SK-N-SH (cell line): ENCODE measurements around the gene EWSR1. TPM values are rescaled to one million over a fixed set of nuclear protein-coding genes. Genes with fewer than 3 reads are reported as not detected.
A peak's percentile ranks its signal among the peaks of the same experiment; 100 is the strongest.

Experiments
- CTCF ChIA-PET: fragments of 300-600, 350-600 bp; formaldehyde crosslinking; extraction: SDS; loops from one replicate; lab custom pipeline; 2021; lab: Yijun Ruan, JAX
- POLR2A ChIA-PET: fragments of 350-600 bp; sonication (Branson Sonifier 250); formaldehyde crosslinking; extraction: SDS; loops from one replicate; lab custom pipeline; 2020; ENCODE audit warnings: antibody characterized with exemption, inconsistent platforms; lab: Yijun Ruan, JAX
- DNase-seq: peaks from one replicate; pipeline ENCODE4 v3.0.0; 2012
- H2AFZ ChIP-seq: fragments of 200-600 bp; sonication (generic); 2 replicates; pipeline ENCODE4 v1.8.1; 2016; ENCODE audit warnings: antibody characterized with exemption, mild to moderate bottlenecking, low read depth
- H3F3A ChIP-seq: fragments of 200-600 bp; sonication (generic); replicated peaks from 2 replicates; pipeline ENCODE3; 2016; ENCODE audit warnings: antibody characterized with exemption, mild to moderate bottlenecking; ENCODE audit not compliant: insufficient read depth
- H3K27ac ChIP-seq, 2 experiments: fragments of 200-500 bp in 1 of 2; fragments of 200-600 bp in 1 of 2; sonication (Bioruptor generic) in 1 of 2; sonication (generic), shearing (Covaris generic) in 1 of 2; 2 replicates each; pipeline versions ENCODE4 v1.5.1 to v1.6.1; 2014 to 2016; ENCODE audit warnings: low read depth in 2 of 2, inconsistent platforms in 1 of 2, low read length in 1 of 2, mild to moderate bottlenecking in 1 of 2, mixed read lengths in 1 of 2
- H3K27me3 ChIP-seq: fragments of 200-600 bp; sonication (generic), shearing (Covaris generic); 2 replicates; pipeline ENCODE4 v1.6.1; 2016; ENCODE audit warnings: mixed run types; ENCODE audit not compliant: insufficient read depth
- H3K36me3 ChIP-seq, 2 experiments: fragments of 200-500 bp in 1 of 2; fragments of 200-600 bp in 1 of 2; sonication (Bioruptor generic) in 1 of 2; sonication (generic) in 1 of 2; replicated peaks in 1 of 2; 2 replicates each; pipeline versions ENCODE3 to v1.5.1; 2014 to 2016; ENCODE audit warnings: low read length in 1 of 2, mild to moderate bottlenecking in 1 of 2; ENCODE audit not compliant: insufficient read depth in 2 of 2, control insufficient read depth in 1 of 2
- H3K4me1 ChIP-seq, 2 experiments: fragments of 200-500 bp in 1 of 2; fragments of 200-600 bp in 1 of 2; sonication (Bioruptor generic) in 1 of 2; sonication (generic), shearing (Covaris generic) in 1 of 2; 2 replicates each; pipeline versions ENCODE4 v1.5.1 to v1.6.1; 2014 to 2016; ENCODE audit warnings: low read depth in 1 of 2, low read length in 1 of 2, mixed run types in 1 of 2; ENCODE audit not compliant: insufficient read depth in 2 of 2, control insufficient read depth in 1 of 2
- H3K4me2 ChIP-seq: fragments of 200-600 bp; sonication (generic), shearing (Covaris generic); 2 replicates; pipeline ENCODE4 v1.6.1; 2017; ENCODE audit warnings: mixed run types
- H3K4me3 ChIP-seq, 2 experiments: fragments of 200-500 bp in 1 of 2; fragments of 200-600 bp in 1 of 2; sonication (Bioruptor generic) in 1 of 2; sonication (generic), shearing (Covaris generic) in 1 of 2; 2 replicates each; pipeline versions ENCODE4 v1.5.1 to v1.8.1; 2014 to 2016; ENCODE audit warnings: low read depth in 2 of 2, inconsistent platforms in 1 of 2, low read length in 1 of 2, mild to moderate bottlenecking in 1 of 2, mixed read lengths in 1 of 2, moderate library complexity in 1 of 2
- H3K79me2 ChIP-seq: fragments of 200-600 bp; sonication (generic); 2 replicates; pipeline ENCODE4 v1.8.1; 2017; ENCODE audit warnings: mild to moderate bottlenecking; ENCODE audit not compliant: insufficient read depth
- H3K9ac ChIP-seq: fragments of 200-600 bp; sonication (generic); 2 replicates; pipeline ENCODE4 v1.6.1; 2017; ENCODE audit warnings: mixed run types
- H3K9me2 ChIP-seq: fragments of 200-600 bp; sonication (generic); 2 replicates; pipeline ENCODE4 v1.6.1; 2017; ENCODE audit warnings: mixed run types
- H3K9me3 ChIP-seq: fragments of 200-600 bp; sonication (generic); 2 replicates; pipeline ENCODE4 v1.6.1; 2017; ENCODE audit warnings: mixed run types, mild to moderate bottlenecking, moderate library complexity
- H4K20me1 ChIP-seq: fragments of 200-600 bp; sonication (generic); 2 replicates; pipeline ENCODE4 v1.6.1; 2017; ENCODE audit warnings: mild to moderate bottlenecking, mixed run types; ENCODE audit not compliant: insufficient read depth
- CHD2 ChIP-seq: fragments of 150-350 bp; IDR thresholded peaks from 2 replicates; pipeline ENCODE4 v1.6.1; 2018; ENCODE audit warnings: low read length; ENCODE audit not compliant: partially characterized antibody
- EZH2phosphoT487 ChIP-seq: fragments of 200-600 bp; sonication (generic); IDR thresholded peaks from 2 replicates; pipeline ENCODE4 v1.6.1; 2017; ENCODE audit warnings: low read depth, mixed run types, mild to moderate bottlenecking, antibody characterized with exemption, moderate library complexity, borderline replicate concordance
- FOXM1 ChIP-seq: IDR thresholded peaks from 2 replicates; pipeline ENCODE4 v1.4.0; 2012; ENCODE audit warnings: low read depth, mild to moderate bottlenecking
- IRF3 ChIP-seq: fragments of 150-350 bp; IDR thresholded peaks from 2 replicates; pipeline ENCODE4 v1.6.1; 2016; ENCODE audit warnings: mild to moderate bottlenecking, low read depth, low read length
- MEF2A ChIP-seq: IDR thresholded peaks from 2 replicates; pipeline ENCODE4 v1.4.0; 2012; ENCODE audit warnings: low read depth, borderline replicate concordance
- NFIC ChIP-seq: IDR thresholded peaks from 2 replicates; pipeline ENCODE4 v1.4.0; 2012; ENCODE audit warnings: borderline replicate concordance
- RCOR1 ChIP-seq: fragments of 150-350 bp; IDR thresholded peaks from 2 replicates; pipeline ENCODE4 v1.6.1; 2017; ENCODE audit warnings: antibody characterized with exemption, low read length
- RFX5 ChIP-seq: IDR thresholded peaks from 2 replicates; pipeline ENCODE4 v1.6.1; 2012; ENCODE audit warnings: mild to moderate bottlenecking, improper control_type of control experiment, low read length
- TEAD4 ChIP-seq: IDR thresholded peaks from 2 replicates; pipeline ENCODE4 v1.4.0; 2012; ENCODE audit warnings: mild to moderate bottlenecking, borderline replicate concordance; ENCODE audit not compliant: insufficient read depth
- USF1 ChIP-seq: IDR thresholded peaks from 2 replicates; pipeline ENCODE4 v1.4.0; 2012; ENCODE audit warnings: low read depth, borderline replicate concordance
- YY1 ChIP-seq: IDR thresholded peaks from 2 replicates; pipeline ENCODE4 v1.4.0; 2012; ENCODE audit warnings: low read depth, mild to moderate bottlenecking
- WGBS: methylation state at CpG from one replicate; pipeline ENCODE4 v1.1.6; 2017; ENCODE audit warnings: low lambda C conversion rate; 5-methylcytosine and 5-hydroxymethylcytosine counted together
- polyA plus RNA-seq, 3 experiments: library from polyadenylated mRNA; depleted of rRNA; stranded (reverse); fragments of >200 nt; gene quantifications; 2 replicates each; pipeline ENCODE4 v1.2.3, GENCODE V29; 2012
- TF ChIP-seq, protein P1 (sequence below): IDR thresholded peaks from 2 replicates; pipeline ENCODE4; 2012
- TF ChIP-seq, protein P2 (sequence below): fragments of 150-350 bp; IDR thresholded peaks from 2 replicates; pipeline ENCODE4 v1.6.1; 2017; ENCODE audit warnings: antibody characterized with exemption, low read length, low read depth, borderline replicate concordance

Gene EWSR1
- polyA plus RNA-seq, 1 of the 3 experiments (the other 2 are of a cell fraction): 173 TPM

GRCh38 chr22:29269230-29269604 is 1.1 kb downstream of the EWSR1 start:
- Histone ChIP-seq H4K20me1 (peaks cover 57% of the 10 kb centered on the region), H3K79me2 (peaks cover 81% of the 10 kb centered on the region), H3K4me1 (peaks cover 25 to 39% of the 10 kb centered on the region in 2 experiments), H3K4me3 (peak overlapping the region; percentile 95 to 97), H3K4me2 (peak overlapping the region; percentile 99), H3K27me3 (no peaks in the 10 kb centered on the region), H3K9me3 (no peaks in the 10 kb centered on the region), H3K36me3 (peaks cover 49 to 54% of the 10 kb centered on the region in 2 experiments), H3K27ac (peak overlapping the region; percentile 95 to 99), H3K9ac (peak overlapping the region; percentile 99), H3K9me2 (no peaks in the 10 kb centered on the region), H2AFZ (no peak overlapping the region), H3F3A (peaks cover 3% of the 10 kb centered on the region)
- no peak for DNase-seq
- ChIA-PET POLR2A (no interaction called here), CTCF (interaction anchor here (1.0 kb wide), 1 partner anchor 76 kb away, joined by 3 read pairs; no protein-coding TSS in a partner anchor)
- 0% methylated on average over 14 of the region's 14 CpGs for WGBS
- TF ChIP-seq, protein P1, sequence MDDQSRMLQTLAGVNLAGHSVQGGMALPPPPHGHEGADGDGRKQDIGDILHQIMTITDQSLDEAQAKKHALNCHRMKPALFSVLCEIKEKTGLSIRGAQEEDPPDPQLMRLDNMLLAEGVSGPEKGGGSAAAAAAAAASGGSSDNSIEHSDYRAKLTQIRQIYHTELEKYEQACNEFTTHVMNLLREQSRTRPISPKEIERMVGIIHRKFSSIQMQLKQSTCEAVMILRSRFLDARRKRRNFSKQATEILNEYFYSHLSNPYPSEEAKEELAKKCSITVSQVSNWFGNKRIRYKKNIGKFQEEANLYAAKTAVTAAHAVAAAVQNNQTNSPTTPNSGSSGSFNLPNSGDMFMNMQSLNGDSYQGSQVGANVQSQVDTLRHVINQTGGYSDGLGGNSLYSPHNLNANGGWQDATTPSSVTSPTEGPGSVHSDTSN: no peak
- TF ChIP-seq FOXM1: no peak
- TF ChIP-seq NFIC: no peak
- TF ChIP-seq CHD2: no peak
- TF ChIP-seq USF1: no peak
- no peak for TF ChIP-seq IRF3
- TF ChIP-seq YY1: no peak
- TF ChIP-seq, protein P2, sequence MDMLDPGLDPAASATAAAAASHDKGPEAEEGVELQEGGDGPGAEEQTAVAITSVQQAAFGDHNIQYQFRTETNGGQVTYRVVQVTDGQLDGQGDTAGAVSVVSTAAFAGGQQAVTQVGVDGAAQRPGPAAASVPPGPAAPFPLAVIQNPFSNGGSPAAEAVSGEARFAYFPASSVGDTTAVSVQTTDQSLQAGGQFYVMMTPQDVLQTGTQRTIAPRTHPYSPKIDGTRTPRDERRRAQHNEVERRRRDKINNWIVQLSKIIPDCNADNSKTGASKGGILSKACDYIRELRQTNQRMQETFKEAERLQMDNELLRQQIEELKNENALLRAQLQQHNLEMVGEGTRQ: no peak
- TF ChIP-seq RFX5: no peak
- TF ChIP-seq EZH2phosphoT487: no peak
- no peak for TF ChIP-seq RCOR1
- TF ChIP-seq TEAD4: no peak
- no peak for TF ChIP-seq MEF2A
